Lung (tissue), 12 donors: ENCODE data around the gene EXOC7. TPM values are rescaled to one million over a fixed set of nuclear protein-coding genes. Genes with fewer than 3 reads are reported as not detected.

Experiments used
- ATAC-seq: fragments of 200-7000 bp; cut with Tn5 transposase; one replicate; pipeline ENCODE4 v1.9.1; 2020; ENCODE audit warnings: moderate number of reproducible peaks; ENCODE audit not compliant: insufficient read depth, low FRiP score
- DNase-seq, 3 donors: peaks; one replicate each; pipeline ENCODE4 v3.0.0-alpha.2; 2013 to 2017
- H3K27ac ChIP-seq, 2 donors: one replicate each; pipeline ENCODE4 v1.5.1; 2013; ENCODE audit warnings: mild to moderate bottlenecking in 2 of 2, moderate library complexity in 2 of 2, control low read depth in 1 of 2, inconsistent platforms in 1 of 2, low read depth in 1 of 2, low read length in 1 of 2
- H3K27me3 ChIP-seq, 3 donors: one replicate each; pipeline ENCODE4 v1.5.1; 2013; ENCODE audit warnings: low read length in 2 of 3; ENCODE audit not compliant: control insufficient read depth in 3 of 3, insufficient read depth in 3 of 3
- H3K36me3 ChIP-seq, 4 donors: one replicate each; pipeline ENCODE4 v1.5.1; 2013; ENCODE audit warnings: low read length in 4 of 4, mild to moderate bottlenecking in 1 of 4, moderate library complexity in 1 of 4; ENCODE audit not compliant: control insufficient read depth in 4 of 4, insufficient read depth in 4 of 4
- H3K4me1 ChIP-seq, 5 donors: one replicate each; pipeline ENCODE4 v1.5.1; 2013; ENCODE audit warnings: low read length in 5 of 5, mild to moderate bottlenecking in 2 of 5, moderate library complexity in 1 of 5; ENCODE audit not compliant: control insufficient read depth in 5 of 5, insufficient read depth in 5 of 5
- H3K4me3 ChIP-seq: one replicate; pipeline ENCODE4 v1.5.1; 2013; ENCODE audit warnings: mild to moderate bottlenecking, control low read depth, moderate library complexity
- H3K9ac ChIP-seq, 2 donors: one replicate each; pipeline ENCODE4 v1.5.1; 2013; ENCODE audit warnings: low read length in 2 of 2, control low read depth in 1 of 2; ENCODE audit not compliant: insufficient read depth in 1 of 2
- H3K9me3 ChIP-seq, 4 donors: one replicate each; pipeline ENCODE4 v1.5.1; 2013; ENCODE audit warnings: low read length in 3 of 4, mild to moderate bottlenecking in 1 of 4, moderate library complexity in 1 of 4; ENCODE audit not compliant: control insufficient read depth in 4 of 4, insufficient read depth in 3 of 4
- WGBS, 2 donors: extraction: QIAGEN DNeasy Blood & Tissue Kit; methylation state at CpG; one replicate each; pipeline ENCODE4 v1.1.7; 2013; 5-methylcytosine and 5-hydroxymethylcytosine counted together
- polyA plus RNA-seq, 2 donors: library from polyadenylated mRNA; stranded (reverse); fragments of 200-250 nt; gene quantifications; one replicate each; pipeline ENCODE4 v1.2.1, GENCODE V29; 2013
- total RNA-seq, 2 donors: library from RNA; depleted of rRNA in 1 of 2; stranded (reverse); fragments of >200 nt in 1 of 2; gene quantifications; one replicate each; pipeline ENCODE4 v1.2.1, GENCODE V29; 2014 to 2021
- TF ChIP-seq, protein P1 (sequence below): IDR thresholded peaks from 2 replicates; pipeline ENCODE4 v1.5.1; 2012; ENCODE audit warnings: mild to moderate bottlenecking; ENCODE audit errors: control extremely low read depth, extremely low read depth
- donor health status: control.
- donor health status: control.
- donor health status: Bipolar disorder and iron deficiency.
- donor health status: healthy.
- donor health status: DM: yes; HTN: yes; CAD: no.

EXOC7 gene
- total and polyA plus RNA-seq, 4 donors, result 49.9 to 111 (median 80.9) TPM

DNA sequence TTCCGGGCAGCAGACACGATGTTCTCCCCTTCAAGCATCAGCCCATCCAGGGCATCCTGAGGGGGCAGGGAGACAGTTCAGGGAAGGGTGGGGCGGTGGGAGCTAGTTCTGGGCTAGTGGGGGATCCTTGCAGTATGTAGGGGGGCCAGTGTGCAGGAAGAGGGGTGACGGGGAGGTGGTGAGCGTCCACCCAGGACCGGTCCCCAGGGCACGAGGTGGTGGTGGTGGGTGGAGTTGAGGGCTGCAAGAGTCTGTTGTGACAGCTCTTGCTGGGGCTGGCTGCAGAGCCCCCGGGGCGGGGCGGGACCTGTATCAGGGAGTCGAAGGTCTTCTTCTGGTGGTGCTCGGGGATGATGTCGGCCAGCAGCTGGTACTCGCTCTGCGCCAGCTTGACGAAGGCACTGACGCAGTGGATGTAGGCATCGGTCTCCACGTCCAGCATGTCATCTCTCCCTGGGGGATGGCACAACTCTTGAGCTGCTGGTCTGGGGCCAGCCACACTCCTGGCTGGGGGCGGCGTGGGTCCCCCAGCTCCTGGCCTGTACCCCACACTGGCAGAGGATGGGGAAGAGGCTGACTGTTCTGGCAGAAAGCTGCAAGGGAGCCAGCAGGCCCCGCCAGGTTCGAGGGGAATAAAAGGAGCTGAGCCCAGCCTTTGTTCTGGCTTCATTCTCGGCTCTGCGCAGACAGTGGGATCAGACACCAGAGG lies 14.6 kb downstream of the EXOC7 start:
- TF ChIP-seq, protein P1, sequence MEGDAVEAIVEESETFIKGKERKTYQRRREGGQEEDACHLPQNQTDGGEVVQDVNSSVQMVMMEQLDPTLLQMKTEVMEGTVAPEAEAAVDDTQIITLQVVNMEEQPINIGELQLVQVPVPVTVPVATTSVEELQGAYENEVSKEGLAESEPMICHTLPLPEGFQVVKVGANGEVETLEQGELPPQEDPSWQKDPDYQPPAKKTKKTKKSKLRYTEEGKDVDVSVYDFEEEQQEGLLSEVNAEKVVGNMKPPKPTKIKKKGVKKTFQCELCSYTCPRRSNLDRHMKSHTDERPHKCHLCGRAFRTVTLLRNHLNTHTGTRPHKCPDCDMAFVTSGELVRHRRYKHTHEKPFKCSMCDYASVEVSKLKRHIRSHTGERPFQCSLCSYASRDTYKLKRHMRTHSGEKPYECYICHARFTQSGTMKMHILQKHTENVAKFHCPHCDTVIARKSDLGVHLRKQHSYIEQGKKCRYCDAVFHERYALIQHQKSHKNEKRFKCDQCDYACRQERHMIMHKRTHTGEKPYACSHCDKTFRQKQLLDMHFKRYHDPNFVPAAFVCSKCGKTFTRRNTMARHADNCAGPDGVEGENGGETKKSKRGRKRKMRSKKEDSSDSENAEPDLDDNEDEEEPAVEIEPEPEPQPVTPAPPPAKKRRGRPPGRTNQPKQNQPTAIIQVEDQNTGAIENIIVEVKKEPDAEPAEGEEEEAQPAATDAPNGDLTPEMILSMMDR, result no peak
- Histone ChIP-seq H3K27ac (no peak overlapping the region), H3K27me3 (no peaks in the 10 kb centered on the region), H3K9ac (no peak overlapping the region), H3K36me3 (peaks cover 11 to 87% (median 54%) of the 10 kb centered on the region in 4 donors), H3K4me1 (no peaks in the 10 kb centered on the region), H3K9me3 (no peaks in the 10 kb centered on the region), H3K4me3 (no peak overlapping the region)
- no peak for DNase-seq
- ATAC-seq, result no peak
- 96 to 98% methylated on average over 25 of the region's 25 CpGs for WGBS, 2 donors

DNA sequence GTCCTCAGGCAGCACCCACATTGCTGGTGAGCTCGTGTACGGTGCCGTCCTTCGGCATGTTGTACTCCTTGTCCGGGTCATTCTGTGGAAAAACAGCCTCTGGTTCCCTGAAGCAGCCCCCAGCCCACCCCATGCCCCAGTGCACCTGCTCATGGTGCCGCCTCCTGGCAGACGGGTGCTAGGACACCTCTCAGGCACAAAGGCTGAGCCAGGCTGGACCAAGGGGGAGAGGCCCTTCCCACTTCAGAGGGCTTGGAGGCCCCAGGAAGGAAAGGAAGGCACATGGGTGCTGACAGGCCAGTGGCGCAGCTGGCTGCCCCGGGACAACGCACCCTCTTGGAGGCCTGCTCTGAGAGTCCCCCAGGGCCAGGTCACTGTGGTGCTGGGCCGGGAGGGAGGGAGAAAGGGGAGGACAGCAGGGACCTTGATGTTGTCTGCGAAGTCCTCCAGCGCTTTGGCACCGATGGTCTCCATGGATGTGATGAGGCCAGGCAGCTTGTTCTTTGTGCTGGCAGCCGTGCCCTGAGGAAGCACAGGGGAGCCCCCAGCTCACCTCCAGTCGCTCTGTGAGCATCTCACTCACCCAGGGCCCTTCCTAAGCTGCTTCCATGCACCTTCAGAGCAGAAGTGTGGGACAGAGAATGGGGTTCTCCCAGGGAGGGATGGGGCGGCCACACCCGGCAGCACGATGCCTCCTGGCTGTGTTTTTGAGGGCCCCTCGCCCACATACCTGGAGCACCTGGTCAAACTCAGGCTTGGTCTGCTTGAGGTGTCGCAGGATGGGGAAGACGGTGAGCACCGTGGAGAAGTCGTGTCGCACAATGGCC lies 15.3 kb downstream of the EXOC7 start:
- no peak overlapping the region for H3K4me3 ChIP-seq
- no peak overlapping the region for H3K27ac ChIP-seq
- H3K27me3 ChIP-seq, result no peaks in the 10 kb centered on the region
- TF ChIP-seq, protein P1, result no peak
- peaks cover 0 to 6% (median 0%) of the 10 kb centered on the region in 5 donors for H3K4me1 ChIP-seq
- DNase-seq, result no peak
- ATAC-seq, result no peak
- peaks cover 8 to 88% (median 49%) of the 10 kb centered on the region in 4 donors for H3K36me3 ChIP-seq
- H3K9ac ChIP-seq, result no peak overlapping the region
- 88% methylated on average over 24 to 25 of the region's 25 CpGs for WGBS, 2 donors
- no peaks in the 10 kb centered on the region for H3K9me3 ChIP-seq

DNA sequence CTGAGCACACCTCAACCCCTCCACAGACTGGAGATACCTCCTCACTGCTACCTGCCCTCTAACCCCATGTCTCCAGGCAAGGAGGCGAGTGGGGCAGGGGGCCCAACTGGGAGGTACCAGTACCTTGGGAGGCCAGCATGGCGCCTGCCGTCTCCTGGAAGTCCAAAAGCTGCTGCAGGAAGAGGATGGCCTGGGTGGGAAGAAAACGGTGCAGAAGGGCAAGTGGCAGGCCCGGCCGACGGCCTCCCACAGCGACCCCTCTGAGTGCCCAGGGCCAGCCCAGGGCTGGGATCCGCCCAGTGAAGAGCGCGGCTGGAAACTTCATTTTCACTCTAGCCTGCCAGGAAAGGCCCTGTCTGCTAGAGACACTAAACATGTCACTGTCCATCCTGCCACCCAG lies 16.1 kb downstream of the EXOC7 start:
- 88 to 93% methylated on average over 11 of the region's 11 CpGs for WGBS, 2 donors
- Histone ChIP-seq H3K9me3 (no peaks in the 10 kb centered on the region), H3K4me1 (peaks cover 0 to 11% (median 0%) of the 10 kb centered on the region in 5 donors), H3K9ac (no peak overlapping the region), H3K4me3 (no peak overlapping the region), H3K36me3 (peaks cover 8 to 88% (median 48%) of the 10 kb centered on the region in 4 donors), H3K27me3 (no peaks in the 10 kb centered on the region), H3K27ac (no peak overlapping the region)
- ATAC-seq (no peak), DNase-seq (no peak)
- TF ChIP-seq, protein P1, result no peak
